NCI-H2196 (cell line): ENCODE data around the gene TLR7.

Source experiments
- DNase-seq: peaks from one replicate; lab custom pipeline; 2025; ENCODE audit not compliant: unreplicated experiment; lab: John Stamatoyannopoulos, UW

Gene TLR7

DNA sequence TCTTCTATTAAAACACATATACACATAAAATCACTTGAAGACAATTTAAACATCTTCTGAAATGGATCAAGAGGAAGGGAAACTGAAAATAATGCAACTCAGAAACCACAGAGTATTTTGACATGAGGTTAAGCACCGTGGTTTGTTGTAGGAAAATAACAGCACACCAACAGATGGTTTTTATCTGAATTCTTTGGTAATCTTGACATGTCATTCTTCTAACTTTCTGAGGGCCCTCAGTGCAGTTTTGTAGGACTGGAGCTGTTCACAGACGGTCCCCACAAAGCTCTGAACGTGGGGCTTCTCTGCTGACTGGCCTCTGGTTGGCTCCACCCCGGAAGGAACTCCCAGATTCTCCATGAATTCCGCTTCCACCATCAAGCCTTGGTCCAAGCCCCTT is 23.6 kb downstream of the TLR7 start:
- DNase-seq = no peak

DNA sequence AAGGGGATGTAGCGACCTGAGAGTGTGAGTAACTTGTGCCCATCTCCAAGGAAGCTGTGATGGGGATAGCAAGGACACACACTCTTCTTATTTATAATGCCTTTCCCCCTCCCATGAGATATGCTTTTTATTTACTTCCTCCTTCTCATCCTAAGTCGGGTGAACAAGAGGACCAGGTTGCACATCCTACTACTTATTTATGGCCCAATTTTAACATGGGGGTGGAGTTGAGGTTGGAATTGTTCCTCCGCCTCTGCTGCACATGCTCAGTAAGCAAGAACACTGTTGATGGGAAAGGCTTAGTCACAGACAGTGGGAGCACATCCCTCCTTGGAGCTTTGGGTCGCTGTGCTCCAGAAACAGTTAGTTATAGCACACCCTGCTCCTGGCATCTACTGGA is 24.3 kb downstream of the TLR7 start:
- no peak for DNase-seq

DNA sequence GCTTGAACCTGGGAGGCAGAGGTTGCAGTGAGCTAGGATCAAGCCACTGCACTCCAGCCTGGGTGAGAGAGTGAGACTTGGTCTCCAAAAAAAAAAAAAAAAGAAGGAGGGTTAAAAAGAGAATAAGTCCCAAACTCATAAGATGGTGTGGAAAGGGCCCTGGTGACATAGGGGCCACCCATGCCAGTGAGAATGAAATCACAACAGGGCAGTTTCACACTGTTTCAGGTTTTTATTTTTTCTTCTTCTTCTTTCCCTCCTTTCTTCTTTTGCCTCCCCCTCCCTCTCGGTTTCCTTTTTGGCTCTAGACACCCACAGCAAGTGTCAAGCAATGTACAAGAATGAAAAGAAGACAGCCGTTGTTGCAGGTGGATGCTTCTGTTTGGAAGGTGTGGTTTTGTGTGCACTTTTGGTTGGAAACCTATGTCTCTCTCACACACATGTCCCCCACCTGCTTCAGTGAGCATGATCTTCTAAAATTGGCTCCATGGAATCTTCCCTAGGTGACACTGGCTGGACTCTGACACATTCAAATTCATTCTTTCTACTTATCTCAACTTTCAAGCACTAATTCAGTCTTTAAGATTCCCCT is 25.1 kb downstream of the TLR7 start:
- no peak for DNase-seq

DNA sequence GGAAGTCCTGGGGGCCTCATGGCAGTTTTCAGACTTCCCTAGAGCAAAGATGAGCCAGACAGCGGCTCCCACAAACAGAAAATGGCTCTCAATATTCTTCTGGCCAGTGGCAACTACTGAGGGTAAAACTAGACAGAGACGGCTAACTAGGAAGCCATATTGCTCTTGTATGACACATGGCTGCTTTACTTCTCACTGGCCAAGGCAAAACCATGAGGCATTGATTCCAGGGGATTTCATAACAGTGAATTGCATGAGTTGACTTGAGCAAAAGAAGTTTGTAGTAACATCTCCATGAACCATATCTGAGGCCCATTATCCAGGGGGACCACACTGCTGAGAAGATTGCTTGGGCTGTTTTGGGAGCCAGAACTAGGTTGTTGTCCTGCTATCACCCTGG is 25.8 kb downstream of the TLR7 start:
- DNase-seq = no peak

DNA sequence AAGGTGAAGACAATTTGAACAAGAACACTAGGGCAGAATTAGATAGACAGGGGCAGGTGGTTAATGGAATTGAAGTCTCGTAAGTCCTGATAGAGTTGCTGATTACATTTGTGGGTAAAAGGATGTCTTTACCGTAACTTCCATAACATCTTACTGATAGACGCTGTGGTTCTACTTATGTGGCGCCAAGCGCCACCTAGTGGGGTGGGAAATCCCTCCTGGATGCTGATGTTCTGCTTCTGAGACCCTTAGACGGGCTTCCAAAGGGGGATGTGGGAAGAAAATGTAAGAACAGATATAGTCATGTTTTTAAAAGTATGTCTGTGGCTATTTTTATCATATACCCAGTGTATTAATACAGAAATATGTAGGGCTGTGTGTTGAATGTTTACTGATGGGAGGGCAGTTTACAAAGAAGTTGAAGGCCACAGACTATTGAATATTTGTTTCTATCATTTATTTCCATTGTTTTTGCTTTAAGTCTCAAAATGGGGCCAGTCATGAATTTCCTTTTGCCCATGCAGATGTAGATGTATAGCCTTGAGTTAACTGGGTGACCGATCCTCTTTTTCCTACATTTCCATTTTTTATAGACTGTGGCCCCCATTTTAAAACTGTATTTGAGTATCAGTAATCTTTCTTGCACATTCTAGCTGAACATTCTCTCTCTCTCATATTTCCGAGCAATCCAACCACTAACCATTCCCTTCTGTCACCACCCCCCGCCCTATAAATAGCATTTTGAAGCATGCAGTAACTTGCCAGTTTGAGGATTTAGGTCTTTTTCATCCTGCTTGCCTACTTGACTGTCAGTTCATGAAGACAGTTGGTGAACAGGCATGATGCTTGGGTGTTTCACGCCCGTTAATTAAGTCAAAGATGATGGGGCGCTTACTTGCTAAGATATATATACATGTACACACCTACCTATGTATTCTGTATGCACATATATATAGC is 27.5 kb downstream of the TLR7 start:
- no peak for DNase-seq

DNA sequence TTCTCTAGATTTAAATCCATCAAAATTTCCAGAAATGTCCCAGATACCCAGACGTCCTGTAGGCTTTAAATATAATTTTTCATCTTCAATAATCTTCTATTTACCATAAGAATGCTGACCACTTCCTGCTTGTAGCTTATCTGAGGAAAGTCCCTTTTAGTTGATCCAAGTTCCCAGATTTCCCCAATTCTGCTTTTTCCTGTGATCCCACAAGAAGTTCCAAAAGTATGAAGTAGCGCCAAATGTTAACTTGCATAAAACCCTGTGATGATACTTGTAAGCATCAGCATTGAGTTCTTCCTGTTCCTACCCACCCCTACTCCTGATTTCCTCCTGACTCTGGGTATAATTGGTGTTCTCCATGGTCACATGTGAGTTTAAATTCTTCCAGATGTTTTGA is 29.0 kb downstream of the TLR7 start:
- no peak for DNase-seq

DNA sequence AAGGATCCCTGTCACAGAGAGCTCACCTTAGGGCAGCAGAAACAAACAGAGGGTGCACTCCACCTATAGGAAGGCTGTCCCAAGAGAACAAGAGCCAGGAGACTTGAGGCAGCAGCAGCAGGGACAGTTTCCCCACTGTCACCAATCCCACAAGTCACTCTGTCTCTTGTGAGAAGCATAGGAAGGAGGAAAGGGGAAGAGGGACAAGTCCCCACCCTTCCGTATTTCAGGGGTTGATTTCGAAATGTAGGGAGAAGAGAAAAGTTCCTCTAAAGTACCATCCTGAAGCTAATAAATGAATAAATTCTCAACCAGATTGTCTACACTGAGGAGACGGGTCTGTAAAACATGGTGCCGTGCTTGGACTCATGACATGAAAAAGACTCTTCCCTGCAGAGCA is 30.1 kb downstream of the TLR7 start:
- DNase-seq = no peak

DNA sequence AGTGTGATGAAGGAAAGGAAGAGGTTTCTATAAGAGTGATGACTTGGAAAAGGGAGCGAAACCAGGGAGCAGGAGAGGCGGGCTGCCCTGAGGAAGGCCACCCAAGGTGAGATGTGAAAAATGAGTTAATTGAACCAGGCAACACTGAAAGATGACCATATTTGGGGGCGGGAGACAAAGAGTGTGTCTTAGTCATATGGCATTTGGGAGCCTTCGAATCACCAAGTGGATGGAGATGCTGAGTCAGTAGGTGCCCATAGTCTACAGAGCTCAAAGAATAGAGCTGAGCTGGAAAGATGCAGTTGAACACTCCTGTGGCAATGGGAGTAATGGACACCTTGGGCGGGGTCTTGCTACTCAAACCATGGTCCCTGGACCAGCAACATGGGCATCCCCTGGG is 31.2 kb downstream of the TLR7 start:
- no peak for DNase-seq

DNA sequence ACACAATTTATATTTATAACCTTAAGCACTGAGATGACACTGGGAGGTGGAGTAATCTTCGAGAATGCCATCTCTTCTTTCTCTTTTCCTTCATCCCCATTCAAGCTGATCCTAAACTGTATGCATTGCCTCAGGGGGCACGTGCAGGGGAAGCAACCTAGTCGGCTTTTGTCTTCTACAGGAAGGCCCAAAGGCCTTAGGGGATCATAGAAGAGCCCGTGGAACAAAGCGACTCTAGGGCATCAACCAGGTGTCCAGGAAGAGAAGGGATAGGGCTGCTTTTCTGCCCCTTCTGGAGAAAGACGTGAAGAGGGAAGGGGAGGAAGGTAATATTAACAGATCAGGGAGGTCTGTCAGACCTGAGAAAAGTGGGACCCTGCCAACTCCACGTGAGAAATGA is 32.6 kb downstream of the TLR7 start:
- no peak for DNase-seq

DNA sequence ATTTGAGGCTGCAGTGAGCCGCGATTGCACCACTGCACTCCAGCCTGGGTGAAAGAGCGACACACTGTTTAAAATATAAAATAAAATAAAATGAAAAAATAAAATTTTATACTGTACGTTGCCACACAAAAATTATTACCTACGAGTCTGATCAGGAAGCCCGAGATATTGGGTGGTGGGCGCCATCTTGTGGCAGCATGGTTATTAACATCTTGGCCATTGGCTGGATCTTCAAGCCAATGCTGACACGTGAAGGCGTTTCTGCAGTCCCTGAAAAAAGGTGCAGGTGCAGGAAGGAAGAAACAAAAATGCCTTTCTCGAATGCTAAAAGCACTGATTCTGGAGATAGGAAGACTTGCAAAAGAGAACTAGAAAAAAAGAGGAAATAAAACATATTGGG is 34.6 kb downstream of the TLR7 start:
- DNase-seq = peak; percentile 40

DNA sequence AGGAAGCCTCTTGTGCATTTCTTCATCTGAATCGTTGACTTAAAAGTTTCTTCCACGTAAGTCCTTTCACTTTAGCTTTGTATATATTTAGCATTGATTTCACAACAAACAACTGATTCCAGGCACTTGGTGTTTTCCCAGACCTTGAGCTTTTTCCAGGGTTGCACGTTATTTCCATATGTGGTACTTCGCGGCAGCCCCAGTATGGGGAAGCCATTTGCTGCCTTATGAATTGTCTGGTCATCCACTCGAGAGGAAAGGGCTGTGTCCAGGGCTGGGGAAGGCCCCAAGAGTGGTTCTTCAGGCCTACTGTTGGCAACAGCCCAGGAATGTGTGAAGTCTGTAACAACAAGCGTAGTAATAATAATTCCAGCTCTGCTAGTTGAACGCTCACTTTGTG is 36.8 kb downstream of the TLR7 start:
- DNase-seq = no peak

DNA sequence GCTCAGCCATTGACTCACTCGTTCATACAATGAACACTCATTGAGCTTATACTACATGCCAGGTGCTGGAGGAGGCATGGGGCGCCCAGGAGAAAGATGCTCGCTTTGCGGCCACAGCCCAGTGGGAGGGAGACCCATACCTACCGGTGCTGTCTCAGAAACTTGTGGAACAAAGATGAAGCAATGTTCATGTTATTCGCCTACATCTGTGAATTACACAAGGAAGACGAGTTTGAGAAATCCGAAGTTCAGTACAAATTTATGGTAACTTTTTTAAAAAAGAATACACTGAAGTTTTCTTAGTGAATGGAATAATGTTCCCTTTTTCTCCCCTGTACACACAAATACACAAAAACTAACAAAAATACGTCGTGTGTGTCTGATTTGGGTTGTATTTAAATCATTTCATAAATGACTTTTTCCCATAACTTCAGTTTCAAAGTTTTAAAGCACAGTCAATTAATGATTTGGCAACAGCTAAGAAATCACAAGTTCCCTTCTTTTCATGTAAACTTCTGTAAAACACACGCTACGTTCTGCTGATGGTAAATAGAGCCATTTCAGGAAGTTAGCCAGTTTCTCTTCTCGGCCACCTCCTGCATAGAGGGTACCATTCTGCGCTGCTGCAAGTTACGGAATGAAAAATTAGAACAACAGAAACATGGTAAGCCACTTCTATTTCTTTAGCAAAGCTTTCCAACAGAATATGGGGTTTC is 39.3 kb downstream of the TLR7 start, which contains the start of gene TLR8:
TSS of gene TLR8 (plus strand) at position 575 of the 716 bp plus-strand sequence. CDS start at position 662, 87 bp downstream.
- no peak for DNase-seq

DNA sequence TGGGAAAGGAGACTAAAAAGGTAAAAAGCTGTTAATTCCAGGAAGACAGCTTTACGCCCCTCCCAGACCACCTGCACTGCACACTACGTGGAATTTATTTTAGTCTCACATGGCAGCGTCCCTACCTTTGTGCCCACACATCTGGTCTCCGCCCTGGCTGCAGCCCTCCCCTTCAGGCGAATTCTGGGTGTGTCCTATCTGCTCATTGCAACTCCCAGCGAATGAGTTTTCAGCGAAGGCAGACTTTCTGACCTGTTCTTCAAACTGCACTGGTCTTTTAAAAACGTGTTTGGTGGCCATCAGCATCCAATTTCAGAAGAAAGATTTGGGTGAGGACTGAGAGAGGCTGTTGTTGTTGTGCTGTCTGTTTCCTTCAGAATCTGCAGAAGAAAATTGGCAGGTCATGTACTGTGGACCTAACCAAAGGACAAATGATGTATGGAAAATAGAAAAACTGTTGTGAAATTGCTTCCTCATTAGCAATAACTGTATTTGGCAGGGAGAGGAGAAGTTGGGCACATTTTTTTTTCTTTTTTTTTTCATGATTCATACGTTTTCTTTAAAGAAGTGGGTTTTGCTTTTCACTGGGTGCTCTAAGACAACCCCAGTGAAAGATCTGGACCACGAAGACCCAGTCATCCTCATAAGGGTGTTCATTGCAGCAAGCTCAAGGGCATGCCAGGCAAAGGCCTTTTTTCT is 43.7 kb downstream of the TLR7 start:
- DNase-seq = no peak

DNA sequence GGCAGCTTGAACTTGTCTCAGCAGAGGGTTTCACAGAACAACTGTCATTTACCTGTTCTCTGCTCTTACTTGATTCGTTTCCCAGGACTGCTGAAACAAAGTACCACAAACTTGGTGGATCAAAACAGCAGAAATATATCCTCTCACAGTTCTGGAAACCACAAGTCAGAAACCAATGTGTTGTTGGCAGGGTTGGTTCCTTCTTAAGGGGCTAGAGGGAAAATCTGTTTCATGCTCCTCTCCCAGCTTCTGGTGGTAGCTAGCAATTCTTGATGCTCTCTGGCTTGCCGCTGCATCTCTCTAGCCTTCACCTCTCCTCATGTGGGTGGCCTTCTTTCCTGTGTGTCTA is 44.2 kb downstream of the TLR7 start:
- DNase-seq = no peak

DNA sequence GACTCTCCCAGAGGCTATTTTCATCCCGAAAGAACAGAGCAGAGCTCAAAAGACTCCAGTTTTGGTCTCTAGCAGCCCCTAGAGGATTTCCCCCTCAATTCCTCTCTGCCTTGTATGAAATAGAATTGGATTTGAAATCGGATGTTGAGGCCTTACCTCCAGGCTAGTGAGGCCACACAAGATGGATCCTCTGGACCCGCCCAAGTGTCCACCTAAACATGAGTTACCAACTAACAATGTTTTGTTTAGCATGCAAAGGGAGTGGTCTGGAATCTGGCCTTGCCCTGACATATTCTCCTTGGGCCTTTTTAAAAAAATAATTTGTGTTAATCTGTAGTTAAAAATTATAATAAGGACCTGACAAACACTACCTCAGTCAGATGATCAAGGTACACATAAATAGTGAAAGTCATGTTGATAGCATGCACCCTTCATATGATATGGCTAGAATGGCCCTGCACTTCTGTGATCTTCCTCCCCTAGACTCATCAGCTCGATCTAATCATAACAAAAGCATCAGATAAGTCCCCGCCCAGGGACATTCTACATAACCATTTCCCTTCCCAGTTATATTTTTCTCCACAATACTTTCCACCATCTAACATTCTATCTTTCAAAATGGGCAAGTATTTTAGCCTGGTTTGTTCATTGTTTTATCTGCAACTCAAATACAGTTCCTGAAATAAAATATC is 46.1 kb downstream of the TLR7 start:
- DNase-seq = no peak

DNA sequence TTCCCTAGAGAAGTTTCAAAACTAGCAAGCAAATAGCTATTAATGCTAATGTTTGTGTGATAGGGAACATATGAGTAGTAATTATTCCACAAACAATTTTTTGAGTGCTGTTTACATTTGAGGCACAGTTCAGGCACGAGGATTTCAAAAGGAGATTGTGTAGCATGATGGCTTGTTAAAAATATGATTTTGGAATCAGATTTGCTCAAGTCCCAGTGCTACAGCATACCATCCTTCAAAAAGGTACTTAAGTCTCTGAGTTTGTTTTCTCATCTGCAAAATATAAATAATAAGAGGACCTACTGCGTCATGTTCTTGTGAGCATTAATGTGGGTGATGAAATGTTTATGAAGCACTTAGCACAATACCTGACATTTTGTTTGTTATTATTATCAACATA is 50.9 kb downstream of the TLR7 start:
- no peak for DNase-seq

DNA sequence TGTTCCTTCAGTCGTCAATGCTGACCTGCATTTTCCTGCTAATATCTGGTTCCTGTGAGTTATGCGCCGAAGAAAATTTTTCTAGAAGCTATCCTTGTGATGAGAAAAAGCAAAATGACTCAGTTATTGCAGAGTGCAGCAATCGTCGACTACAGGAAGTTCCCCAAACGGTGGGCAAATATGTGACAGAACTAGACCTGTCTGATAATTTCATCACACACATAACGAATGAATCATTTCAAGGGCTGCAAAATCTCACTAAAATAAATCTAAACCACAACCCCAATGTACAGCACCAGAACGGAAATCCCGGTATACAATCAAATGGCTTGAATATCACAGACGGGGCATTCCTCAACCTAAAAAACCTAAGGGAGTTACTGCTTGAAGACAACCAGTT is 52.2 kb downstream of the TLR7 start:
- DNase-seq = no peak

DNA sequence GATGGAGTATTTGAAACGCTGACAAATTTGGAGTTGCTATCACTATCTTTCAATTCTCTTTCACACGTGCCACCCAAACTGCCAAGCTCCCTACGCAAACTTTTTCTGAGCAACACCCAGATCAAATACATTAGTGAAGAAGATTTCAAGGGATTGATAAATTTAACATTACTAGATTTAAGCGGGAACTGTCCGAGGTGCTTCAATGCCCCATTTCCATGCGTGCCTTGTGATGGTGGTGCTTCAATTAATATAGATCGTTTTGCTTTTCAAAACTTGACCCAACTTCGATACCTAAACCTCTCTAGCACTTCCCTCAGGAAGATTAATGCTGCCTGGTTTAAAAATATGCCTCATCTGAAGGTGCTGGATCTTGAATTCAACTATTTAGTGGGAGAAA is 52.7 kb downstream of the TLR7 start:
- DNase-seq = no peak

DNA sequence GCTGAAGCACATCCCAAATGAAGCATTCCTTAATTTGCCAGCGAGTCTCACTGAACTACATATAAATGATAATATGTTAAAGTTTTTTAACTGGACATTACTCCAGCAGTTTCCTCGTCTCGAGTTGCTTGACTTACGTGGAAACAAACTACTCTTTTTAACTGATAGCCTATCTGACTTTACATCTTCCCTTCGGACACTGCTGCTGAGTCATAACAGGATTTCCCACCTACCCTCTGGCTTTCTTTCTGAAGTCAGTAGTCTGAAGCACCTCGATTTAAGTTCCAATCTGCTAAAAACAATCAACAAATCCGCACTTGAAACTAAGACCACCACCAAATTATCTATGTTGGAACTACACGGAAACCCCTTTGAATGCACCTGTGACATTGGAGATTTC is 54.1 kb downstream of the TLR7 start:
- no peak for DNase-seq

DNA sequence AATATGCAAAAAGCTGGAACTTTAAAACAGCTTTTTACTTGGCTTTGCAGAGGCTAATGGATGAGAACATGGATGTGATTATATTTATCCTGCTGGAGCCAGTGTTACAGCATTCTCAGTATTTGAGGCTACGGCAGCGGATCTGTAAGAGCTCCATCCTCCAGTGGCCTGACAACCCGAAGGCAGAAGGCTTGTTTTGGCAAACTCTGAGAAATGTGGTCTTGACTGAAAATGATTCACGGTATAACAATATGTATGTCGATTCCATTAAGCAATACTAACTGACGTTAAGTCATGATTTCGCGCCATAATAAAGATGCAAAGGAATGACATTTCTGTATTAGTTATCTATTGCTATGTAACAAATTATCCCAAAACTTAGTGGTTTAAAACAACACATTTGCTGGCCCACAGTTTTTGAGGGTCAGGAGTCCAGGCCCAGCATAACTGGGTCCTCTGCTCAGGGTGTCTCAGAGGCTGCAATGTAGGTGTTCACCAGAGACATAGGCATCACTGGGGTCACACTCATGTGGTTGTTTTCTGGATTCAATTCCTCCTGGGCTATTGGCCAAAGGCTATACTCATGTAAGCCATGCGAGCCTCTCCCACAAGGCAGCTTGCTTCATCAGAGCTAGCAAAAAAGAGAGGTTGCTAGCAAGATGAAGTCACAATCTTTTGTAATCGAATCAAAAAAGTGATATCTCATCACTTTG is 55.2 kb downstream of the TLR7 start:
- DNase-seq = no peak
